ENCODE results near the gene ZNRF3.

- no peak for TF ChIP-seq CTCF (IDR thresholded peaks at IDR 0.05)
- TF ChIP-seq POLR2A (IDR thresholded peaks at IDR 0.05), result no peak
- no peak for TF ChIP-seq POLR2AphosphoS5 (IDR thresholded peaks at IDR 0.05)
Measured at GRCh38 chr22:28918550-28919271, 35.3 kb downstream of the ZNRF3 start.
